Amniotic epithelial cell (primary cell): ENCODE results near the gene ECE2.
"Not testable (repeated sequence)": the region's sequence is repeated elsewhere in the genome, so short reads cannot be mapped to it uniquely, and the experiment has no call there.

Experiments used
- DNase-seq: peaks from one replicate; pipeline ENCODE4 v3.0.0-alpha.2; 2010; ENCODE audit warnings: low read depth

The ECE2 gene

GRCh38 chr3:184267249-184267648, 8.6 kb upstream of the ECE2 start:
- not testable (repeated sequence) for DNase-seq

GRCh38 chr3:184272269-184272668, 3.6 kb upstream of the ECE2 start:
- DNase-seq, result no peak

GRCh38 chr3:184275381-184275701, 481 bp upstream of the ECE2 start:
- no peak for DNase-seq

GRCh38 chr3:184277366-184277765, 1.5 kb downstream of the ECE2 start:
- DNase-seq, result no peak

- DNase-seq, result no peak
These were observed 7.1 kb downstream of the ECE2 start for GRCh38 chr3:184282941-184283340.

- no peak for DNase-seq
These were observed 7.9 kb downstream of the ECE2 start for GRCh38 chr3:184283681-184284080.

GRCh38 chr3:184284696-184285095, 8.9 kb downstream of the ECE2 start:
- DNase-seq, result peak; percentile 80

- DNase-seq, result peak; percentile 34
These were observed 13.7 kb downstream of the ECE2 start for GRCh38 chr3:184289426-184289938.

- no peak for DNase-seq
These were observed 14.5 kb downstream of the ECE2 start for GRCh38 chr3:184290331-184290730.

- no peak for DNase-seq
These were observed 15.4 kb downstream of the ECE2 start for GRCh38 chr3:184291044-184291737.

GRCh38 chr3:184291738-184292445, 16.1 kb downstream of the ECE2 start:
- DNase-seq, result no peak

GRCh38 chr3:184295771-184296170, 19.9 kb downstream of the ECE2 start:
- no peak for DNase-seq

- no peak for DNase-seq
These were observed 20.8 kb downstream of the ECE2 start for GRCh38 chr3:184296616-184297015.

GRCh38 chr3:184298759-184299487, 23.1 kb downstream of the ECE2 start, which contains the start of gene PSMD2:
PSMD2 (plus strand) TSS chr3:184299241; CDS start chr3:184299267, 26 bp downstream.
- DNase-seq, result peak; percentile 93

GRCh38 chr3:184299488-184300377, 23.9 kb downstream of the ECE2 start:
- peak; percentile 63 for DNase-seq

- DNase-seq, result peak; percentile 42
These were observed 24.5 kb downstream of the ECE2 start for GRCh38 chr3:184300378-184300720.

- peak; percentile 26 for DNase-seq
These were observed 29.8 kb downstream of the ECE2 start for GRCh38 chr3:184305577-184305976.

- DNase-seq, result no peak
These were observed 30.6 kb downstream of the ECE2 start for GRCh38 chr3:184306341-184306972.

- DNase-seq, result no peak
These were observed 32.1 kb downstream of the ECE2 start for GRCh38 chr3:184307915-184308314.

GRCh38 chr3:184308744-184309143, 32.9 kb downstream of the ECE2 start:
- DNase-seq, result no peak

GRCh38 chr3:184311633-184312032, 35.8 kb downstream of the ECE2 start:
- DNase-seq, result no peak

GRCh38 chr3:184314363-184314699, 38.5 kb downstream of the ECE2 start, which contains the start of gene EIF4G1:
EIF4G1 (plus strand) TSS chr3:184314606; CDS start chr3:184315797, 1,191 bp downstream.
- peak; percentile 90 for DNase-seq
